Effector memory CD4-positive, alpha-beta T cell (primary cell): Measurements from ENCODE around the gene CNTN2.

Experiments
- DNase-seq, 3 donors: peaks; one replicate each; pipeline ENCODE4 v3.0.0-alpha.2; 2020
- H3K27ac ChIP-seq: 2 replicates; pipeline ENCODE4 v1.7.0; 2013; ENCODE audit warnings: mild to moderate bottlenecking, low read length, moderate library complexity; ENCODE audit not compliant: insufficient read depth, poor library complexity, severe bottlenecking
- H3K27me3 ChIP-seq: replicated peaks from 2 replicates; pipeline ENCODE4 v1.7.0; 2013; ENCODE audit warnings: mild to moderate bottlenecking, low read length; ENCODE audit not compliant: insufficient read depth, control insufficient read depth, poor library complexity, severe bottlenecking
- H3K36me3 ChIP-seq: 2 replicates; pipeline ENCODE4 v1.7.0; 2013; ENCODE audit warnings: mild to moderate bottlenecking, low read length, moderate library complexity; ENCODE audit not compliant: control insufficient read depth, insufficient read depth
- H3K4me1 ChIP-seq: 2 replicates; pipeline ENCODE4 v1.7.0; 2013; ENCODE audit warnings: low read length, mild to moderate bottlenecking; ENCODE audit not compliant: control insufficient read depth, insufficient read depth, poor library complexity, severe bottlenecking
- H3K4me3 ChIP-seq: 2 replicates; pipeline ENCODE4 v1.7.0; 2013; ENCODE audit warnings: low read length, low read depth, mild to moderate bottlenecking; ENCODE audit not compliant: insufficient read depth, poor library complexity, severe bottlenecking
- H3K9me3 ChIP-seq: 2 replicates; pipeline ENCODE4 v1.7.0; 2013; ENCODE audit warnings: mild to moderate bottlenecking, low read length, moderate library complexity; ENCODE audit not compliant: control insufficient read depth

CNTN2 gene

GRCh38 chr1:205049479-205049878 is 6.5 kb downstream of the CNTN2 start:
- H3K36me3 ChIP-seq, result no peaks in the 10 kb centered on the region
- H3K4me3 ChIP-seq, result no peak overlapping the region
- H3K27ac ChIP-seq, result no peak overlapping the region
- no peaks in the 10 kb centered on the region for H3K9me3 ChIP-seq
- H3K27me3 ChIP-seq, result peaks cover 4% of the 10 kb centered on the region
- H3K4me1 ChIP-seq, result no peaks in the 10 kb centered on the region
- no peak for DNase-seq

DNA sequence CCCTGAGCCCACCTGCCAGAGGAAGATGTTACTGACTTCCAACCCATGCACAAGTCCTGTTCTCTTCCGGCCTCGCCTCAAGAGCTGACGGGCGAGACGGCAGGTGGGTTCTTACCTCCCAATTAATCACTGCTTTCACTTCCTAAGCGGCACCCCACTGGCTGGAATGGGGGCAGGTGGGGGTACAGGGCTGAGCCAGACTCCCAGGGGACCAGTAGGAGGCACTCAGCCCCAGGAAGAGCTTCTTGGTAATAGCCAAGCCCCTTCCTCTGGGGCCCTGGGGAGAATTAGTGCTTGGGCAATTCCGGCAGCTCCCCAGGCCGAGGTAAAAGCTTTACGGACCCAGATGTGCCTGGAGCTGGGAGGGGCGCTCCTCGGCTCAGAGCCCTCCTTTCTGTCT is 9.7 kb downstream of the CNTN2 start:
- no peaks in the 10 kb centered on the region for H3K9me3 ChIP-seq
- no peak for DNase-seq

DNA sequence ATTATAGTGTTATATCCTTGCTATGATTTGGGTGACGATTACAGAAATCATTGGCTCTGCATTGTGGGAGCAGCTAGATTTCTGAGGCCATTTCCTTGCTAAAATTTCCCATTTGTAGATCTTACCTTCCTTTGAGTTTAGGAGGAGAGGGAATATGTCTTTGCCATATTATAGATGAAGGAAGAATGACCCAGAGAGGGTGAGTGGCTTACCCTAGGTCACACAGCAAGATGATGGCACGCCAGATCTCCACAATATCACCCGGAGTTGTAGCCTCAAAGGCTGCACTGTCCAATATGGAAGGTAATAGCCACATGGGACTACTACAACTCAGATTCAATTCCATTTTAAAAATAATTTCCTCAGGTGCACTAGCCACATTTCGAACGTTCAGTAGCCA is 10.3 kb downstream of the CNTN2 start:
- no peaks in the 10 kb centered on the region for H3K4me1 ChIP-seq
- H3K4me3 ChIP-seq, result no peak overlapping the region
- no peaks in the 10 kb centered on the region for H3K36me3 ChIP-seq
- no peaks in the 10 kb centered on the region for H3K9me3 ChIP-seq
- H3K27ac ChIP-seq, result no peak overlapping the region
- no peak for DNase-seq
- peaks cover 4% of the 10 kb centered on the region for H3K27me3 ChIP-seq

More for the DNA sequence above, 9.7 kb downstream of the CNTN2 start:
- Histone ChIP-seq H3K4me3 (no peak overlapping the region), H3K27ac (no peak overlapping the region), H3K36me3 (no peaks in the 10 kb centered on the region), H3K4me1 (no peaks in the 10 kb centered on the region), H3K27me3 (peaks cover 4% of the 10 kb centered on the region)

DNA sequence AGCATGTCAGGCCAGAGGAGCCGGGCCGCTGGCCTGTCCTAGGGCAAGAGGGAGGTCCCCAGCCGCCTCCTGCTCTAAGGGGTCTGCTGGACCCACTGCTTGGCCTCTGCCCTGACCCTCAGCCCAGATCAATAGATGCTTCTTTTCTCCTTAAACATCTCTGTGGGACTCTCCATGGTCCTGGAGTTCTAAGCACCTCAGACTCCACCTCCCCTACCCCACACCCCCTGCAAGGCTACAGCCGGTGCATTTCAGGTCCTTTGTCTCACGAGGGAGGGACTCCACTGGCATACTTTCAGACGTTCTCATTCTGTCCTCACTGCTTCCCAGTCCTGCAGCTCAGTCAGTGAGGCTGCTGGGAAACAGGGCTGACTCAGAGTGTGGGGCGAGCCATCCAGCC is 11.0 kb downstream of the CNTN2 start:
- DNase-seq, result no peak
- H3K4me3 ChIP-seq, result no peak overlapping the region
- no peaks in the 10 kb centered on the region for H3K9me3 ChIP-seq
- peaks cover 4% of the 10 kb centered on the region for H3K27me3 ChIP-seq
- H3K27ac ChIP-seq, result no peak overlapping the region
- H3K4me1 ChIP-seq, result no peaks in the 10 kb centered on the region
- no peaks in the 10 kb centered on the region for H3K36me3 ChIP-seq

- no peak overlapping the region for H3K4me3 ChIP-seq
- H3K36me3 ChIP-seq, result no peaks in the 10 kb centered on the region
- H3K27ac ChIP-seq, result no peak overlapping the region
- no peaks in the 10 kb centered on the region for H3K9me3 ChIP-seq
- DNase-seq, result no peak
- H3K27me3 ChIP-seq, result peaks cover 4% of the 10 kb centered on the region
- no peaks in the 10 kb centered on the region for H3K4me1 ChIP-seq
These were observed 13.2 kb downstream of the CNTN2 start for GRCh38 chr1:205056188-205056611.

DNA sequence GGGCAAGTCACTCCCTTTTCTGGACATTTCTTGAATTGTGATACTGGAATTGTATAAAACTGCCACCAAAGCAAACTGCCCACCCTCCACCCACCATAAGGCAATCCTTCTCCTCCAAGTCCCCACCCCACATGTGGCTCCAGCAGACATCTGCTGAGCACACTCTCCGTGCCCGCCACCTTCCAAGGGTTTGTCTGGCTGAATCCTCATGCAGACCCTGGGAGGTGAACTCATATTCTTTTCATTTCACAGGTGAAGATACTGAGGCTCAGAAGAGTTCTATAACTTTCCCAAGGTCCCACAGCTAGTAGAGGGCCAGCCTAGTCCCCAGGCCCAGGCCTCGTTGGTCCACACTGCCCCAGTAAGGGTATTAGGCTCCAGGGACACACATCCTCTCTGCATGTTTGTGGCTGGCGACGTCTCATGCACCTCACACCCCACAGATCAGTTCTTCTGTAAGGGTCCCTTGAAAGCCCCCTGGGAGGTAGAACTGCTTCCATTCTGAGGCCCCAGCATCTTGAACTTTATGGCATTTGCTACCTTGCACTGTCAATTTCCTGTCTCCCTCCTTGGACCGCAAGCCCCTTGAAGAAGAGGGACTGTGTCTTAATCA is 14.1 kb downstream of the CNTN2 start:
- DNase-seq, result no peak
- no peaks in the 10 kb centered on the region for H3K4me1 ChIP-seq
- H3K36me3 ChIP-seq, result no peaks in the 10 kb centered on the region
- peaks cover 4% of the 10 kb centered on the region for H3K27me3 ChIP-seq
- H3K4me3 ChIP-seq, result no peak overlapping the region
- no peaks in the 10 kb centered on the region for H3K9me3 ChIP-seq
- no peak overlapping the region for H3K27ac ChIP-seq

DNA sequence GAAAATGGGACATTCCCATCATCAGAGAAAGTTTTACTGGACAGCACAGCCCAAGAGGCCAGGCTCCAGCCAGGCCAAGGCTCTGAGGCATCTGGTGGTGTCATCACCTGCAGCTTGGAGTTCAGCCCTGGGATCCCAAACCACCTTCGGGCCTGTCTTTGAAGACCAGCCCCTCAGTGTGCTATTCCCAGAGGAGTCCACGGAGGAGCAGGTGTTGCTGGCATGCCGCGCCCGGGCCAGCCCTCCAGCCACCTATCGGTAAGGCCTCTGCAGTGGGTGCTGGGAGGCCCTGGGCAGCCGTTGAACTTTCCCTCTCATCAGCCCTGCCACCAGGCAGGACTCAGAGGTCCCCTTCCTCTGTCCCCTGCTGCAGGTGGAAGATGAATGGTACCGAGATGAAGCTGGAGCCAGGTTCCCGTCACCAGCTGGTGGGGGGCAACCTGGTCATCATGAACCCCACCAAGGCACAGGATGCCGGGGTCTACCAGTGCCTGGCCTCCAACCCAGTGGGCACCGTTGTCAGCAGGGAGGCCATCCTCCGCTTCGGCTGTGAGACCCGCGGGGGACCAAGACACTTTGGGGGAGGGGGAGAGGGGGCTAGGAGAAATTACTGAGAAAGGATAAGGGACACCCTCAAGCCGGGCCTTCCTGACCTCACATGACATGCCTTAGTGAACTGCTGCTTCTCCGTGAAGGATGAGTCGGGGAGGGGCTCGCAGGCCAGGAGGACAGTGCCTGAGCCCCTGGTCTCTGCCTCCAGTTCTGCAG is 15.0 kb downstream of the CNTN2 start:
- Histone ChIP-seq H3K4me1 (no peaks in the 10 kb centered on the region), H3K9me3 (no peaks in the 10 kb centered on the region), H3K27ac (no peak overlapping the region), H3K36me3 (no peaks in the 10 kb centered on the region), H3K27me3 (peaks cover 4% of the 10 kb centered on the region), H3K4me3 (no peak overlapping the region)
- DNase-seq, result no peak

GRCh38 chr1:205058853-205059252 is 15.8 kb downstream of the CNTN2 start:
- Histone ChIP-seq H3K4me1 (no peaks in the 10 kb centered on the region), H3K36me3 (no peaks in the 10 kb centered on the region), H3K27ac (no peak overlapping the region), H3K27me3 (no peaks in the 10 kb centered on the region), H3K4me3 (no peak overlapping the region), H3K9me3 (no peaks in the 10 kb centered on the region)
- DNase-seq, result no peak

DNA sequence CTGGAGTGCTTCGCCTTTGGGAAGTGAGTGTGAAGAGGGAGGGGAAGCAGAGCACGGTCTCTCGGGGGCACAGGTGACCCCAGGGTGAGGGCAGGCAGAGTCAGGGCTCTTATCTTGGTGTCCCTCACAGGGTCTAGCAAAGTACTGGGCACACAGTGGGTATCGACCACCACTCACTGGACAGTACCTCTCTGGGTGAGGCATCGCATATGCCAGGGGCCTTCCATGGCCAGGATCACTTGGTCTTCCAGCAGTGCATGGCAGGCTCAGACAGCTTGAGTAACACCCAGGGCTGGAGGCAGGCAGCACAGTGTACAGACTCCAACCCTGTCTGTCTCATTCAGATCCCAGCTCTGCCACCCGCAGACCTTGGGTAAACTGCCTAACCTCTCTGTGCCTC is 16.6 kb downstream of the CNTN2 start:
- Histone ChIP-seq H3K9me3 (no peaks in the 10 kb centered on the region), H3K27ac (no peak overlapping the region), H3K27me3 (no peaks in the 10 kb centered on the region), H3K4me1 (no peaks in the 10 kb centered on the region), H3K4me3 (no peak overlapping the region), H3K36me3 (no peaks in the 10 kb centered on the region)
- no peak for DNase-seq

GRCh38 chr1:205060746-205061145 is 17.7 kb downstream of the CNTN2 start:
- Histone ChIP-seq H3K4me3 (no peak overlapping the region), H3K27me3 (no peaks in the 10 kb centered on the region), H3K9me3 (no peaks in the 10 kb centered on the region), H3K36me3 (no peaks in the 10 kb centered on the region), H3K4me1 (no peaks in the 10 kb centered on the region), H3K27ac (no peak overlapping the region)
- no peak for DNase-seq
